Bronchial epithelial cell (primary cell): ENCODE results near the gene NOL4L. TPM values are rescaled to one million over a fixed set of nuclear protein-coding genes. Genes with fewer than 3 reads are reported as not detected.

Experiments used
- DNase-seq: peaks from one replicate; pipeline ENCODE4 v3.0.0-alpha.2; 2010; ENCODE audit warnings: low read depth
- FAIRE-seq: peaks from 2 replicates; lab custom pipeline; 2011; peaks lifted over from hg19 to GRCh38; lab: Jason Lieb, UNC
- H3K27me3 ChIP-seq: 2 replicates; pipeline ENCODE4 v1.5.1; 2011; ENCODE audit warnings: low read length; ENCODE audit not compliant: control insufficient read depth, insufficient read depth
- H3K36me3 ChIP-seq: 2 replicates; pipeline ENCODE4 v1.5.1; 2011; ENCODE audit warnings: low read length; ENCODE audit not compliant: control insufficient read depth, insufficient read depth
- H3K4me3 ChIP-seq: 2 replicates; pipeline ENCODE4 v1.5.1; 2011; ENCODE audit warnings: mild to moderate bottlenecking, low read depth, low read length, control low read depth
- CTCF ChIP-seq: IDR thresholded peaks from 2 replicates; pipeline ENCODE4 v1.5.1; 2011; ENCODE audit warnings: mild to moderate bottlenecking, moderate library complexity, low read length, control low read depth, inconsistent platforms; ENCODE audit not compliant: insufficient read depth, severe bottlenecking
- total RNA-seq: library from RNA; depleted of rRNA; stranded (reverse); fragments of >200 nt; gene quantifications from 2 replicates; pipeline ENCODE4 v1.2.1, GENCODE V29; 2014

NOL4L gene
- total RNA-seq, 1 donor from 2014 or later = 1.8 TPM

- FAIRE-seq = no peak
Observed at GRCh38 chr20:32575227-32575581, 9.9 kb downstream of the NOL4L start.

DNA sequence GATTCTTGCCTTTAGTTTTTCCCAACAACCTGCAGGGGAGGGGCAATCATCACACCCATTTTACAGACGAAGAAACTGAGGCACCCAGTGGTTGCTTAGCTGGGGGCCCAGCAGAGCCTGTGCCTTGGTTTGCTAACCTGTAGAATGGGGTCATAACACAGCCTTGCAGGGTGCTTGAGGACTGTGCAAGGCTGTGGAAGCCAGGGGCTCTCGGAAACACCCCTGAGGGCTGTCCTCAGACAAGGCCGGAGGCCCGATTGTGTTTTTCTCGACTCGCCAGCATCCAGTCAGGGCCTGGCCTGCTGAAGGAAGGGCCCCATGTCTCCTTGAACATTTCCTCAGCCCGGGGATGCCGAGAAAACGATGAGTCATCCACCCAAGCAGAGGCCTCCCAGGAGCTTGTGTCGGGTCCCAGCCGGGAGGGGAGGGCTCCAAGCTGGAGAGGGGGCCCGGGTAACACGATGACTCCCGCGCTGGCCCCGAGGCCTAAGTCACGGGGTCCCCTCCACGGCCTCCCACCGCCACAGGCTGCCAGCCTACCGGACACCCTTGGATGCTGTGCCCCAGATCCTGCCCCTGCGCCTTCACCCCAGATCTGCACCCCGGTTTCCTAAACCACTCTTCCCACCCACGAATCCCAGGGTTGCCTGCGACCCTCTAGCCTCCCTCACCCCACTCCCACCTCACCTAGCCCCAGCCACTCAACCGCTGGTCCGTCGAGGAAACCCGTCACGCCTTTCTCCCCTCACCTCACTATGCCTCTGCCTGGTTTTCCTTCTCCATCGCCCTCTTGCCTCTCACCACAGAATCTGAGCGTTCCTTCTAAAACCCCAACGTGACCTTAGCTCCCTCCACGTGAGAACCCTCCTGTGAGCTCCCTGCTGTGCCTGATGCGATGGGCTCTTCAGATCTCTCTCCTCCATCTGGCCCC, 10.6 kb downstream of the NOL4L start:
- H3K4me3 ChIP-seq = no peak overlapping the region
- no peaks in the 10 kb centered on the region for H3K27me3 ChIP-seq
- FAIRE-seq (no peak), DNase-seq (peak; percentile 55)
- no peak for TF ChIP-seq CTCF
- no peaks in the 10 kb centered on the region for H3K36me3 ChIP-seq

More at GRCh38 chr20:32575227-32575581, 9.9 kb downstream of the NOL4L start:
- DNase-seq = no peak
- Histone ChIP-seq H3K4me3 (no peak overlapping the region), H3K27me3 (no peaks in the 10 kb centered on the region), H3K36me3 (no peaks in the 10 kb centered on the region)
- no peak for TF ChIP-seq CTCF

DNA sequence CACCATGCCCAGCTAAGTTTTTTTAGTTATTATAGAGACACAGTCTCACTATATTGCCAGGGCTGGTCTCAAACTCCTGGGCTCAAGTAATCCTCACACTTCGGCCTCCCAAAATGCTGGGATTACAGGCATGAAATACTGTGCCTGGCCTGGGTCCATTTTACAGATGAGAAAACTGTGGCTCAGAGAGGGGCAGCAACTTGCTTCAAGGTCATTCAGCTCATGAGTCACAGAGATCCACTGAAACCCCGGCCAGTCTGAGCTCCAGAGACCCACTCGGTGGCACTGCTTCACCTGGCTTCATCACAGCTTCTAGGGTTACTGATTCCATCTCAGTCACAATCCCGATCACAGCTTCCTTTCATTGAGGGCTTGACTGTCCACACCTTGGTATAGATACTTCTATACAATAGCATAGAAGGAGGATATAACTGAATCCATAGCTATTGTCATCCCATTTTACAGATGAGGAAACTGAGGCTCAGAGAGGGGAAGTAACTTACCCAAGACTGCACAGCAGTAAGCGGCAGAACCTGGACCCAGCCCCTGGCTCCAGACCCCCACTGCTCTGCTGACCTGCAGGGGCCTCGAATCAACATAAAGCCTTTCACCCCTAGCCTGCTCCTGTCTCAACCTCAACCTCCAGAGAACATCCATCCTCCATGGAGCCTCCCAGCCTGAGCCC, 11.8 kb downstream of the NOL4L start:
- FAIRE-seq (no peak), DNase-seq (no peak)
- no peaks in the 10 kb centered on the region for H3K36me3 ChIP-seq
- no peak overlapping the region for H3K4me3 ChIP-seq
- no peaks in the 10 kb centered on the region for H3K27me3 ChIP-seq
- no peak for TF ChIP-seq CTCF

DNA sequence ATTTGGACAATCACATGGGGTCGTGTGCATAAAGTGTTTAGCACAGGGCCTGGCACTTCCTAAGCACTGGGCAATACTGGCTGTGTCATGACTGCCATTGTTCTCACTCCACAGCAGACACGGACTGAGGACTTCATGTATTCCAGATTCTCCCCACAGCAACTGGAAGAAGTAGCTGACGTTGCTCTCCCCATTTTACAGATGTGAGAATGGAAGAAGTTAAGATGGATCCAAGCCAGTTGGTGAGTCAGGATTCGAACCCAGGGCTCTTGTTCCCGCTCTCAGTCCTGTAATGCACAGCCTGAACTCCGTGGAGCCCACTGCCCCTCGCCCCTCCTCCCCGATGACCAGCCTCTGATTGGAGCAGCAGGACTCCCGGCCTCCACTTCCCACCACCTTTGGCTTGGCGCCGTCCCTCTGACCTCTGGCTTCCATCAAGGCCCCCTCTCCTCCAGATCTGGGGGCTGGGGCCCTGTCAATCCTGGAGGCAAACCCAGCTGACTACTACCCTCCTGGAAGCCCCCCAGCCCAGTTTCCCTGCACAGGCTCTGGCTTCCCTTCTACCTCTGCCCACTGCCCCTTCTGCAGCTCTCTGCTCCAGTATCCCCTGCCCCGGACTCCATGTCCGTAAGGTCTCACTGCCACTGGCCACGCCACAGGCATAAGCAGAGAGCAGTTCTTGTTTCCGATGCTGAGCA, 12.7 kb downstream of the NOL4L start:
- no peak for TF ChIP-seq CTCF
- DNase-seq (no peak), FAIRE-seq (no peak)
- Histone ChIP-seq H3K4me3 (no peak overlapping the region), H3K27me3 (no peaks in the 10 kb centered on the region), H3K36me3 (no peaks in the 10 kb centered on the region)

DNA sequence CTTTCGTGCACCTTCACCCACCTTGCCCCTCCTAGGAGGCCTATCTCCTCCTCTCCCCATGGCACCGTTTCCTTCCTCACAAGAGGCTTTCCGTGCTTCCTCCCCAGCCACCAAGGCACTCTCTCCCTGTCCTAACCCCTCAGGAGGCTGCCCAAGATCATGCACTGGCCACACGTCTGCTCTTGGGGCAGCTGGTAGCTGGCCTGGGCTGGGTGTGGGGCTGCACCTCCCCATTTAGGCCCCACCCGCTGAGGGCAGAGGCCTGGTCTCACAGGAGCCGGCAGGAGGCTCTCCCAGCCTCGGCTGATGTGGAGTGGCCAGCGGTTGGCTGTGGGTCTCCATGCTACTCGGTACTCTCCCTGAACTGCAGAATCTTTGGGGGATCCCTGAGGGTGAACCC, 13.6 kb downstream of the NOL4L start:
- DNase-seq (no peak), FAIRE-seq (no peak)
- H3K27me3 ChIP-seq = no peaks in the 10 kb centered on the region
- no peak overlapping the region for H3K4me3 ChIP-seq
- no peak for TF ChIP-seq CTCF
- no peaks in the 10 kb centered on the region for H3K36me3 ChIP-seq
